K562 (cell line): Measurements from ENCODE around the gene CSF3. TPM values are rescaled to one million over a fixed set of nuclear protein-coding genes. Genes with fewer than 3 reads are reported as not detected.
"Not testable (repeated sequence)": the region's sequence is repeated elsewhere in the genome, so short reads cannot be mapped to it uniquely, and the experiment has no call there.

Source experiments
- ATAC-seq: fragments of 200-7000 bp; cut with Tn5 transposase; 3 replicates; pipeline ENCODE4 v1.9.1; 2020; ENCODE audit warnings: moderate library complexity
- BruUV-seq: library from RNA; stranded (reverse); fragments of 400-500 nt; replicated peaks from 2 replicates; lab custom pipeline; 2021; lab: Mats Ljungman, UMichigan
- CTCF ChIA-PET: fragments of 300-600 bp; formaldehyde crosslinking; extraction: SDS; loops from one replicate; lab custom pipeline; 2021; ENCODE audit warnings: low intra/inter-chr PET ratio; lab: Yijun Ruan, JAX
- POLR2A ChIA-PET: fragments of 300-600, 350-650 bp; sonication (Branson Sonifier 250); formaldehyde crosslinking; extraction: SDS; loops from one replicate; lab custom pipeline; 2021; ENCODE audit warnings: antibody characterized with exemption, inconsistent platforms; lab: Yijun Ruan, JAX
- DNase-seq, 4 experiments: peaks; one replicate each; pipeline versions ENCODE4 v3.0.0 to v3.0.0-alpha.2; 2011 to 2018; ENCODE audit warnings: low spot score in 3 of 4, mixed read lengths in 3 of 4; ENCODE audit errors: extremely low read depth in 1 of 4
- FAIRE-seq: peaks from 2 replicates; lab custom pipeline; 2011; peaks lifted over from hg19 to GRCh38; lab: Jason Lieb, UNC
- H2AFZ ChIP-seq: 2 replicates; pipeline ENCODE4 v1.6.0; 2011; ENCODE audit warnings: low read depth, low read length, control low read depth, inconsistent platforms
- H3K27ac ChIP-seq: fragments of 200-600 bp; 3 replicates; pipeline ENCODE4 v1.8.0; 2011; ENCODE audit warnings: low read depth, mild to moderate bottlenecking, control low read depth, inconsistent platforms, low read length, moderate library complexity, mixed read lengths; ENCODE audit errors: extremely low read depth
- H3K27me3 ChIP-seq, 2 experiments: fragments of 300-600 bp in 1 of 2; 2 replicates in 1 of 2; 3 replicates in 1 of 2; pipeline versions ENCODE4 v1.6.0 to v1.8.0; 2011; ENCODE audit warnings: inconsistent platforms in 2 of 2, low read length in 2 of 2, mild to moderate bottlenecking in 1 of 2, mixed read lengths in 1 of 2, moderate library complexity in 1 of 2; ENCODE audit not compliant: control insufficient read depth in 2 of 2, insufficient read depth in 2 of 2
- H3K36me3 ChIP-seq: fragments of 300-600 bp; 3 replicates; pipeline ENCODE4 v1.8.0; 2011; ENCODE audit warnings: mild to moderate bottlenecking, low read length, inconsistent platforms; ENCODE audit not compliant: control insufficient read depth, insufficient read depth
- H3K4me1 ChIP-seq, 2 experiments: fragments of 200-600 bp in 1 of 2; replicated peaks in 1 of 2; 2 replicates in 1 of 2; 3 replicates in 1 of 2; pipeline versions ENCODE4 v1.5.1 to v1.8.0; 2011; ENCODE audit warnings: inconsistent platforms in 2 of 2, low read length in 2 of 2, mild to moderate bottlenecking in 1 of 2, mixed read lengths in 1 of 2, moderate library complexity in 1 of 2; ENCODE audit not compliant: control insufficient read depth in 2 of 2, insufficient read depth in 2 of 2
- H3K4me2 ChIP-seq: 2 replicates; pipeline ENCODE4 v1.6.1; 2011; ENCODE audit warnings: low read length, control low read depth, inconsistent platforms, mixed read lengths; ENCODE audit not compliant: insufficient read depth
- H3K4me3 ChIP-seq: fragments of 200-600 bp; sonication (generic), shearing (Covaris generic); 2 replicates; pipeline ENCODE4 v1.5.1; 2016; ENCODE audit warnings: control low read depth, inconsistent platforms
- H3K79me2 ChIP-seq: fragments of 200-600 bp; 3 replicates; pipeline ENCODE4 v1.8.0; 2011; ENCODE audit warnings: low read length, inconsistent platforms; ENCODE audit not compliant: control insufficient read depth, insufficient read depth
- H3K9ac ChIP-seq, 2 experiments: 2 replicates each; pipeline versions ENCODE4 v1.6.0 to v1.6.1; 2011; ENCODE audit warnings: low read depth in 2 of 2, low read length in 2 of 2, control low read depth in 1 of 2, inconsistent platforms in 1 of 2, mild to moderate bottlenecking in 1 of 2, mixed read lengths in 1 of 2; ENCODE audit not compliant: insufficient read depth in 1 of 2
- H3K9me1 ChIP-seq: one replicate; pipeline ENCODE4 v1.6.0; 2011; ENCODE audit warnings: inconsistent platforms, mild to moderate bottlenecking, low read length, moderate library complexity; ENCODE audit not compliant: control insufficient read depth, insufficient read depth
- H3K9me3 ChIP-seq: replicated peaks from 2 replicates; pipeline ENCODE4 v1.5.1; 2011; ENCODE audit warnings: low read depth, low read length, inconsistent platforms; ENCODE audit not compliant: control insufficient read depth, insufficient read depth
- H4K20me1 ChIP-seq: replicated peaks from 2 replicates; pipeline ENCODE4 v1.6.1; 2011; ENCODE audit warnings: low read length, inconsistent platforms, mixed read lengths; ENCODE audit not compliant: control insufficient read depth, insufficient read depth
- BCL6 ChIP-seq: fragments of 250-450 bp; sonication (Bioruptor Pico); IDR thresholded peaks from 2 replicates; pipeline ENCODE4 v1.4.0; 2020
- C11orf30 ChIP-seq: fragments of 450-650 bp; IDR thresholded peaks from 2 replicates; pipeline ENCODE4 v1.6.1; 2016; ENCODE audit warnings: low read depth, mild to moderate bottlenecking
- NBN ChIP-seq: fragments of 450-650 bp; IDR thresholded peaks from 2 replicates; pipeline ENCODE4 v1.6.1; 2016; ENCODE audit warnings: low read depth, mild to moderate bottlenecking
- PHF8 ChIP-seq: fragments of 200-600 bp; sonication (generic); IDR thresholded peaks from 2 replicates; pipeline ENCODE4 v1.6.1; 2012; ENCODE audit warnings: mixed run types, mild to moderate bottlenecking, inconsistent platforms, low read length, moderate library complexity, borderline replicate concordance
- ZNF263 ChIP-seq: sonication (generic); formaldehyde crosslinking; IDR thresholded peaks from 2 replicates; pipeline ENCODE4 v1.8.0; 2022; ENCODE audit warnings: mild to moderate bottlenecking, missing genetic modification reagents, borderline replicate concordance
- ZNF316 ChIP-seq: fragments of 450-650 bp; IDR thresholded peaks from 2 replicates; pipeline ENCODE4 v1.6.1; 2016
- ZNF77 ChIP-seq: fragments of 250-450 bp; sonication (Bioruptor Pico); IDR thresholded peaks from 2 replicates; pipeline ENCODE4 v1.5.0; 2020
- WGBS: fragments of 100-300 bp; shearing (Covaris generic); methylation state at CpG from one replicate; pipeline ENCODE4 v1.1.6; 2016; ENCODE audit warnings: low coverage, mixed read lengths; ENCODE audit not compliant: insufficient coverage; ENCODE audit errors: missing lambda C conversion rate; 5-methylcytosine and 5-hydroxymethylcytosine counted together
- in situ Hi-C: fragments of 300-500 bp; cut with MboI; formaldehyde crosslinking; loops from 4 replicates; pipeline ENCODE4 v1.15.0; 2018; ENCODE audit warnings: inconsistent platforms, mixed read lengths
- intact Hi-C: fragments of 100-400 bp; cut with micrococcal nuclease; formaldehyde crosslinking; loops from 2 replicates; pipeline ENCODE4 v1.14.2; 2022
- polyA plus RNA-seq, 8 experiments: library from polyadenylated mRNA; depleted of rRNA in 4 of 8; stranded (reverse) in 5 of 8; unstranded in 3 of 8; fragments of >200 nt; fragmentation: Nextera tagmentation in 2 of 8; fragmentation: Illumina TruSeq in 1 of 8; extraction: Ambion mirVana in 2 of 8; extraction: Trizol in 1 of 8; gene quantifications; 2 replicates each; pipeline versions ENCODE4 v1.2.1 to v1.2.3, GENCODE V29; 2011 to 2014; ENCODE audit warnings: inconsistent platforms in 1 of 8, missing spikeins in 1 of 8
- total RNA-seq, 7 experiments: library from RNA; depleted of rRNA in 6 of 7; stranded (reverse); fragments of >200 nt in 6 of 7; fragmentation: Illumina TruSeq in 2 of 7; extraction: Trizol in 2 of 7; gene quantifications; 2 replicates each; pipeline versions ENCODE4 v1.2.1 to v1.2.3, GENCODE V29; 2011 to 2021; ENCODE audit warnings: low replicate concordance in 1 of 7
- TF ChIP-seq, protein P1 (sequence below): sonication (generic); formaldehyde crosslinking; IDR thresholded peaks from 2 replicates; pipeline ENCODE4 v1.8.1; 2022; ENCODE audit warnings: missing genetic modification reagents
- TF ChIP-seq, protein P2 (sequence below): fragments of 250-450 bp; sonication (Bioruptor Pico); IDR thresholded peaks from 2 replicates; pipeline ENCODE4 v1.5.0; 2021

The CSF3 gene
- total and polyA plus RNA-seq, 9 of the 15 experiments (the other 6 are each of a cell fraction or from before 2014, with no cell fraction given), result 0.19 TPM; not detected in 8

DNA sequence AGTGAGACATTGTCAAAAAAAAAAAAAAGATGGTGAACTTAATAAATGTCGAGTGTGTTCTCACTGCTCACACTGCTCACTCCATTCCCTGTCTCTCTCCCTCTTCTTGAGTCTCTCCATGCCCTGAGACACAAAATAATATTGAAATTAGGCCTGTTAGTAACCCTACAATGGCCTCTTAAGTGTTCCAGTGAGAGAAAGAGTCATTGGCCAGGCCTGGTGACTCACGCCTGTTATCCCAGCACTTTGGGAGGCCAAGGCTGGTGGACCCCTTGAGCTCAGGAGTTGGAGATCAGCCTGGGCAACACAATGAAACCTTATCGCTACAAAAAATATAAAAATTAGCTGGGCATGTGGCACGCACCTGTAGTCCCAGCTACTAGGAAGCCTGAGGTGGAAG is 16.2 kb upstream of the CSF3 start (continued):
- TF ChIP-seq, protein P1, sequence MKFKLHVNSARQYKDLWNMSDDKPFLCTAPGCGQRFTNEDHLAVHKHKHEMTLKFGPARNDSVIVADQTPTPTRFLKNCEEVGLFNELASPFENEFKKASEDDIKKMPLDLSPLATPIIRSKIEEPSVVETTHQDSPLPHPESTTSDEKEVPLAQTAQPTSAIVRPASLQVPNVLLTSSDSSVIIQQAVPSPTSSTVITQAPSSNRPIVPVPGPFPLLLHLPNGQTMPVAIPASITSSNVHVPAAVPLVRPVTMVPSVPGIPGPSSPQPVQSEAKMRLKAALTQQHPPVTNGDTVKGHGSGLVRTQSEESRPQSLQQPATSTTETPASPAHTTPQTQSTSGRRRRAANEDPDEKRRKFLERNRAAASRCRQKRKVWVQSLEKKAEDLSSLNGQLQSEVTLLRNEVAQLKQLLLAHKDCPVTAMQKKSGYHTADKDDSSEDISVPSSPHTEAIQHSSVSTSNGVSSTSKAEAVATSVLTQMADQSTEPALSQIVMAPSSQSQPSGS (CRISPR knock-in tag), result no peak
- no peak for TF ChIP-seq PHF8
- no peak for TF ChIP-seq ZNF263

DNA sequence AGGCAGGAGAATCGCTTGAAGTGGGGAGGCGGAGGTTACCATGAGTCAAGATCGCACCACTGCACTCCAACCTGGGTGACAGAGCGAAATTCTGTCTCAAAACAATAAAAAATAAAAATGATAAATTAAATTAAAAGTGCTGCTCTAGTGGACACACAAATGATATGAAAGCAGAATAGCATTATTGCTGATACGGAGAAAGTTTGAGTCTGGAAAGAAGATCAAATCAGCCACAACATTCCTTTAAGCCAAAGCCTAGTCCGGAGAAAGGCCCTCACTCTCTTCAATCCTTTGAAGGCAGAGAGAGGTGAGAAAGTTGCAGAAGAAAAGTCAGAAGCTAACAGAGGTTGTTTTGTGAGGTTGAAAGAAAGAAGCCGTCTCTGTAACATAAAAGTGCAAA is 15.1 kb upstream of the CSF3 start:
- peaks cover 31% of the 10 kb centered on the region; the same call in 2 of the 3 replicates for H3K36me3 ChIP-seq
- in situ Hi-C loops (loop anchor here (25.0 kb wide), 1 partner anchor 287 kb away; the partner anchor contains the start of gene CDC6), intact Hi-C loops (no loop called here)
- H3K27ac ChIP-seq, result no peak overlapping the region
- H2AFZ ChIP-seq, result no peak overlapping the region
- H4K20me1 ChIP-seq, result no peaks in the 10 kb centered on the region
- no peak overlapping the region for H3K4me2 ChIP-seq
- DNase-seq (no peak), FAIRE-seq (no peak), ATAC-seq (no peak)
- WGBS, result 57% methylated on average over 7 of the region's 7 CpGs
- no peaks in the 10 kb centered on the region for H3K79me2 ChIP-seq
- no peak overlapping the region for H3K9ac ChIP-seq
- no peak overlapping the region for H3K4me3 ChIP-seq
- peaks cover 3 to 7% of the 10 kb centered on the region in 2 experiments; a peak in 3 of 5 replicates for H3K4me1 ChIP-seq
- no peak for TF ChIP-seq ZNF77 (CRISPR knock-in tag)
- peak; percentile 62; the same call in 1 of the 2 replicates for TF ChIP-seq C11orf30
- no peak for TF ChIP-seq NBN
- TF ChIP-seq, protein P2, sequence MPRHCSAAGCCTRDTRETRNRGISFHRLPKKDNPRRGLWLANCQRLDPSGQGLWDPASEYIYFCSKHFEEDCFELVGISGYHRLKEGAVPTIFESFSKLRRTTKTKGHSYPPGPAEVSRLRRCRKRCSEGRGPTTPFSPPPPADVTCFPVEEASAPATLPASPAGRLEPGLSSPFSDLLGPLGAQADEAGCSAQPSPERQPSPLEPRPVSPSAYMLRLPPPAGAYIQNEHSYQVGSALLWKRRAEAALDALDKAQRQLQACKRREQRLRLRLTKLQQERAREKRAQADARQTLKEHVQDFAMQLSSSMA, result no peak
- no peak for TF ChIP-seq BCL6 (CRISPR knock-in tag)
- TF ChIP-seq ZNF316, result peak; percentile 77
- no peaks in the 10 kb centered on the region for H3K27me3 ChIP-seq
- H3K9me3 ChIP-seq, result no peaks in the 10 kb centered on the region
- H3K9me1 ChIP-seq, result no peaks in the 10 kb centered on the region
- ChIA-PET POLR2A (interaction anchor here (0.7 to 3.3 kb wide), 6 partner anchors 8 to 159 kb away, joined by 3 to 13 read pairs (median 4); partner anchors contain the start of gene PSMD3), CTCF (no interaction called here)
- BruUV-seq, result no TSS peak

DNA sequence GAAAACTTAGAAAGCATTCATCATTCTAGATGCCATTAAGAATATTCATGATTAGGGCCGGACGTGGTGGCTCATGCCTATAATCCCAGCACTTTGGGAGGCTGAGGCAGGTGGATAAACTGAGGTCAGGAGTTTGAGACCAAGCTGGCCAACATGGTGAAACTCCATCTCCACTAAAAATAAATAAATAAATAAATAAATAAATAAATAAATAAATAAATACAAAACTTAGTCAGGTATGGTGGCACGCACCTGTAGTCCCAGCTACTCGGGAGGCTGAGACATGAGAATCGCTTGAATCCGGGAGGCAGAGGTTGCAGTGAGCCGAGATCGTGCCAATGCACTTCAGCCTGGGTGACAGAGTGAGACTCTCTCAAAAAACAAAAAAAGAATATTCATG is 13.9 kb upstream of the CSF3 start:
- in situ Hi-C loops, result loop anchor here (25.0 kb wide), 1 partner anchor 286 kb away; the partner anchor contains the start of gene CDC6
- DNase-seq, FAIRE-seq, H3K9me3 ChIP-seq, H3K4me3 ChIP-seq, H3K79me2 ChIP-seq, H3K9me1 ChIP-seq, H3K4me2 ChIP-seq, ATAC-seq, H3K27ac ChIP-seq, BruUV-seq, H2AFZ ChIP-seq, H4K20me1 ChIP-seq, CTCF ChIA-PET, H3K4me1 ChIP-seq, H3K9ac ChIP-seq, H3K27me3 ChIP-seq, intact Hi-C loops: not testable (repeated sequence)
- peaks cover 21% of the 10 kb centered on the region; the same call in 2 of the 3 replicates for H3K36me3 ChIP-seq
- WGBS, result 76% methylated on average over 8 of the region's 8 CpGs
- POLR2A ChIA-PET, result interaction anchor here (1.5 to 3.3 kb wide), 2 partner anchors 9 to 14 kb away, joined by 4 to 13 read pairs; no protein-coding TSS in a partner anchor
